Endothelial cell of hepatic sinusoid (primary cell): ENCODE results near the gene HSPG2.
"Not testable (repeated sequence)": the region's sequence is repeated elsewhere in the genome, so short reads cannot be mapped to it uniquely, and the experiment has no call there.

Experiments used
- in situ Hi-C: cut with HindIII; loops from 2 replicates; pipeline ENCODE4 v1.10.0; 2017; ENCODE audit warnings: low sequenced_read_pairs

HSPG2 gene

GRCh38 chr1:21937034-21937371, at the start of gene HSPG2:
Gene HSPG2, minus strand, starts transcription at chr1:21937310. Its CDS starts 93 bp downstream, at chr1:21937217.
- in situ Hi-C loops: no loop called here

DNA sequence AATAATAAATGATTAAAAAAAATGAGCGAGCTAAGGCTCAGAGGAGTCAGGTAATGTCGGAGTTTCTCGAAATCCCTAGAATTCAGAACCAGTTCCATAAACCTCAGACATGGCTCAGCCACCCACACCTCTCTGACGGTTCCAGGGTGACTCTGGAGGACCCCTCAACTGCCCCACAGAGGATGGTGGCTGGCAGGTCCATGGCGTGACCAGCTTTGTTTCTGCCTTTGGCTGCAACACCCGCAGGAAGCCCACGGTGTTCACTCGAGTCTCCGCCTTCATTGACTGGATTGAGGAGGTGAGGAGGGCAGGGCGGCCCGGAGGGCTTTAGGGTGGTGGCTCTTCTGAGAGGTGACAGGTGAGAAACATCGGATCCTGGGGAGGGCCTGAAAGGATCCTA, 49.3 kb upstream of the HSPG2 start:
- in situ Hi-C loops: not testable (repeated sequence)

- in situ Hi-C loops: not testable (repeated sequence)
Measured at GRCh38 chr1:21985893-21986292, 48.8 kb upstream of the HSPG2 start.

- in situ Hi-C loops: not testable (repeated sequence)
Measured at GRCh38 chr1:21983539-21983938, 46.4 kb upstream of the HSPG2 start.

GRCh38 chr1:21982122-21982521, 45.0 kb upstream of the HSPG2 start:
- in situ Hi-C loops: not testable (repeated sequence)

DNA sequence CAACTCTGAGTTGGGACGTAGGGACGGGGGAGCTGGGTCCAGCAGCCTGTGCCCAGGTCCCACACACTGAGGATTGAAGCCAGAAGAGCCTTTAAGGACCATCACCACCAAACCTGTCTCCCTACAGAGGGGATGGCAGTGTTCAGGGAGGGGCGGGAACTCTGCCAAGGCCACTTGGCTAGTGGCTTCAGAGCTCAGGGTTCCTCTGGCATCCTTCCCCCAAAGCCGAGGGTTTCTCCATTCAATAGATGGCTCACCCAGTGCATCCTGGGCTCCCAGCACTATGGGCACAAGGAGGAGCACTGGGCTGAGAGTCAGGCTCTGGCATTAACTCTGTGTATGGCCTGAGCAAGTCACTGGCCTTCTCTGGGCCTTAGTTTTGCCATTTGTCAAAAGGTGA, 44.1 kb upstream of the HSPG2 start:
- in situ Hi-C loops: not testable (repeated sequence)

DNA sequence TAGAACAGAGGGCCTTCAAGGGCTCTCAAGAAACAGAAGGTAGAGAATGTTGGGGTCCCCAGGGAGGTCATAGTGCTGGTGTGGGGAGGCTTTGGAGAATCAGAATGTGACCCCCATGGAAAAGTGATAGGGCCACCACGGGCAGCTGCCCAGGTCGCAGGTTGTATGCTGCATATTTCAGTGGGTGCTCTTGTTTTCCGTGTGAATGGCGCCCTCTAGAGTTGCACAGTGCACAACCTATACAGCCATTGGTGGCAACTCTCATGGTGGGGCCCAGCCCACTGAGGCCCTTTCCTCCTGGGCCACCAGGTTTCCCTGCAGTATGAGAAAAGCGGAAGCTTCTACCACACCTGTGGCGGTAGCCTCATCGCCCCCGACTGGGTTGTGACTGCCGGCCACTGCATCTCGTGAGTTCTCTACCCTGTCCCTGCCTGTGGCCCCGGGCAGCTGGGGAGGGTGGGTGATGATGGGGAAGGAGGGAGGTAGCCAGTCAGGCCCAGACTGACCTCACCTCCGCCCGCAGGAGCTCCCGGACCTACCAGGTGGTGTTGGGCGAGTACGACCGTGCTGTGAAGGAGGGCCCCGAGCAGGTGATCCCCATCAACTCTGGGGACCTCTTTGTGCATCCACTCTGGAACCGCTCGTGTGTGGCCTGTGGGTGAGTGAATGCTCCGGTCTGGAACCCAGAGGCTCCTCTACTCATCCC, 43.6 kb upstream of the HSPG2 start:
- in situ Hi-C loops: not testable (repeated sequence)

DNA sequence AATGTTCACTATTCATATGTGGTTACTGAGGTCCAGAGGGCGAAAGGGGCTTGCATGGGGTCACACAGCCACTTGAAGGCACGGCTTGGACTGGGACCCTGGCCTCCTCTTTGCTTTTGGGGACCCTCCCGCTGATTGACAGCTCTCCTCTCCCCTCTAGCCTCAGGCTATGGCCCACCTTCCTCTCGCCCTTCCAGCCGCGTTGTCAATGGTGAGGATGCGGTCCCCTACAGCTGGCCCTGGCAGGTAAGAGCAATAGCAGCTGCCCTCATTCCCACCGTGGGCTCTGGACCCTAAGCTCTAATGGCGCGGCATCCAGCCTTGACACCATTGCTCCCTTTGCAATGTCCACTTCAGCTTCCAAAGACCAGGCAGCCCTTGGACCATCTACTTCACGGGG, 41.1 kb upstream of the HSPG2 start:
- in situ Hi-C loops: not testable (repeated sequence)

GRCh38 chr1:21976703-21977239, 39.7 kb upstream of the HSPG2 start, which contains the start of gene CELA3B:
Gene CELA3B, plus strand, starts transcription at chr1:21977022. Its CDS starts 18 bp downstream, at chr1:21977040.
- in situ Hi-C loops: not testable (repeated sequence)

DNA sequence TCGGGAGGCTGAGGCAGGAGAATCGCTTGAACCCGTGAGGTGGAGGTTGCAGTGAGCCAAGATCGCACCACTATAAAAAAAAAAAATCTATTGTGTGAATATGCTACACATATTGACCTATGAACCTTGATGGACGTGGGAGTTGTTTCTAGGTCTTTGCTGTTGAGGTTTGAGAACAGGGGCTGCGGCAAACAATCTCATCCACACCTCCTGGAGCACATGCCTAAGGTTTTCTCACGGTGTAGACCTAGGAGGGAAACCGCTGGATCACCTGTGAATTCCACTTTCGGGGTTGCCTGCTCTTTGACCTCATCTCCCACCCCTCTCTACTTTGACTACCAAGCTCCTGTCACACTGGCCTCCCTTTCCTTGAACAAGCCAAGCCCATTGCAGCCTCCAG, 38.2 kb upstream of the HSPG2 start:
- in situ Hi-C loops: not testable (repeated sequence)

GRCh38 chr1:21974699-21975098, 37.6 kb upstream of the HSPG2 start:
- in situ Hi-C loops: not testable (repeated sequence)

- in situ Hi-C loops: not testable (repeated sequence)
Measured at GRCh38 chr1:21973948-21974347, 36.8 kb upstream of the HSPG2 start.

GRCh38 chr1:21972973-21973441, 35.9 kb upstream of the HSPG2 start:
- in situ Hi-C loops: not testable (repeated sequence)

DNA sequence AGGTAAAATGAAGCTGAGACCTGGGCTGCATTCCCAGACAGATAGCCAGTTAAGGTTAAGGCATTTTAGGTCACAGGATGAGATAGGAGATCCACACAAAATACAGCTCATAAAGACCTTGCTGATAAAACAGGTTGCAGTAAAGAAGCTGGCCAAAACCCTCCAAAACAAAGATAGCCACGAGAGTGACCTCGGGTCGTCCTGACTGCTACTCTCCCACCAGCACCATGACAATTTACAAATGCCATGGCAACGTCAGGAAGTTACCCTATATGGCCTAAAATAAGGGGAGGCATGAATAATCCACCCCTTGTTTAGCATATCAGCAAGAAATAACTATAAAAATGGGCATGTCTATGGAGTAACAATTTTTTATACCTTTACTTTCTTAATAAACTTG, 33.4 kb upstream of the HSPG2 start:
- in situ Hi-C loops: not testable (repeated sequence)

- in situ Hi-C loops: not testable (repeated sequence)
Measured at GRCh38 chr1:21969066-21969465, 32.0 kb upstream of the HSPG2 start.

DNA sequence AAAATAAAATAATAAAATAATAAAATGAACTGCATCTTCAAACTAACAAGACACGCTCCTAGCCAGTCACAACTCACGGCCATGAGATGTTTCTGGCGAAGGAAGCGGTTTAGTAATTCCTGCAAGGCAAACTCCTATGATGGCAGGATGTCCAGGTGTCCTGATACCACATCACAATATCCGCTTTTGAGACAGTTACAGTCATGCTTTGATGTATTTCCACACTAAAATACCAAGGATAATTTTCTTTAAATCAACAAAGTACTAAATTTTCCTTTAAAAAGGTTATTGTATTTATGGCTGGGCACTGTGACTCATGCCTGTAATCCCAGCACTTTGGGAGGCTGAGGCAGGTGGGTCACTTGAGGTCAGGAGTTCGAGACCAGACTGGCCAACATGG, 30.1 kb upstream of the HSPG2 start:
- in situ Hi-C loops: not testable (repeated sequence)

DNA sequence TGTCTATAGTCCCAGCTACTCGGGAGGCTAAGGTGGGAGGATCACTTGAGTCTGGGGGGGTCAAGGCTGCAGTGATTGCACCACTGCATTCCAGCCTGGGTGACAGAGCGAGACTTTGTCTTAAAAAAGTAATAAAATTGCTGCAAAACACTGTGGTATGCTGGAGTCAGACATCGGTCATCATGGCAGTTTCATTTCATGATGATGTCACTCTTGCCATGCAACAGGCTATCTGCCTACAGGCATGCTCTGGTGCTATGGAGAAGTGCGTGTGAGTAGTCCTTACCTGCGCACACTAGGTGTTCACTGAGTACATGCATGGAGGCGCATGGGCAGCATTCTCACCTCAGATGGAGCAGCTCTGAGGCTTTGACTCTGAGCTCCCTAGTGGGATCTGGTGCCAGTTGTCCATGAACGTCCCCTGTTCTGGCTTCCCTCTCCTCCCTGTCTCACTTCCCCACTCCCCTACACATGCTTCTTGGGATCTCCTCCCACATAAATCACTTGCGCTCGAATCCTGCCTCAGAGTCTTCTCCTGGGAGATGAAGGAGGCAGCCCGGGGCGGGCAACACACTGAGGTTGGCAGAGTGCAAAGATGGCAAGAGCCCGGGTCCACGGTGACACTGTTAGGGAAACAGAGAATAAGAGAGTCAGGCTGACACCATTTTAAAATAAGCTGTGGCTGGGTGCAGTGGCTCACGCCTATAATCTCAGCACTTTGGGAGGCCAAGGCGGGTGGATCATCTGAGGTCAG, 29.3 kb upstream of the HSPG2 start:
- in situ Hi-C loops: no loop called here

GRCh38 chr1:21963477-21964217, 26.5 kb upstream of the HSPG2 start:
- in situ Hi-C loops: no loop called here

DNA sequence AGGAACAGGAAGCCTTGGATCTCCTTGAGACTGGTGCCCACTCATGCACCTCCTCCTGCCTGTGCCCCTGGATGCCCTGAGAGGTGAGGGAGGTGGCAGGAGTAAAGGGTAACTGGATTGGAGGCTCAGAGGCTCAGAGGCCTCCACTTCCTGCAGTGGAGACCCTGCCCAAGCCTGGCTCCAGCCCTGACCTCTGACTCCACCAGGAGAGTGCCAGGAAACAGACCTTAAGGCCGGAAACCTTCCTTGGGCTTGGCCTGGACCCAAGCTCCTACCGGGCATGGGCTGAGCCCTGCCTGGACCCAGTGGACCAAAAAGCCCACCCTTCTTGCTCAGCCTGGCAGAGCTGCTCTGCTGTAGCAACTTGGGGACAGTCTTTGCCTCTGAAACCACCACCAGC, 24.7 kb upstream of the HSPG2 start:
- in situ Hi-C loops: no loop called here

- in situ Hi-C loops: no loop called here
Measured at GRCh38 chr1:21961337-21961736, 24.2 kb upstream of the HSPG2 start.
